Fibroblast of lung (primary cell): ENCODE results near the gene NTSR1. TPM values are rescaled to one million over a fixed set of nuclear protein-coding genes. Genes with fewer than 3 reads are reported as not detected.

Experiments
- DNase-seq, 2 donors: peaks; one replicate each; pipeline versions ENCODE4 v3.0.0 to v3.0.0-alpha.2; 2010; ENCODE audit warnings: low read depth in 2 of 2
- H2AFZ ChIP-seq: 2 replicates; pipeline ENCODE4 v1.5.1; 2012; ENCODE audit warnings: low read length, control low read depth, inconsistent platforms
- H3K27ac ChIP-seq: 2 replicates; pipeline ENCODE4 v1.5.1; 2011; ENCODE audit warnings: low read length, control low read depth; ENCODE audit not compliant: insufficient read depth
- H3K27me3 ChIP-seq: 2 replicates; pipeline ENCODE4 v1.5.1; 2011; ENCODE audit warnings: mild to moderate bottlenecking, low read length; ENCODE audit not compliant: control insufficient read depth, insufficient read depth
- H3K36me3 ChIP-seq: 2 replicates; pipeline ENCODE4 v1.5.1; 2011; ENCODE audit warnings: low read length; ENCODE audit not compliant: control insufficient read depth, insufficient read depth
- H3K4me1 ChIP-seq: 2 replicates; pipeline ENCODE4 v1.5.1; 2011; ENCODE audit warnings: low read length; ENCODE audit not compliant: control insufficient read depth, insufficient read depth; ENCODE audit errors: extremely low read depth
- H3K4me2 ChIP-seq: 2 replicates; pipeline ENCODE4 v1.5.1; 2011; ENCODE audit warnings: low read length, control low read depth; ENCODE audit not compliant: insufficient read depth; ENCODE audit errors: extremely low read depth
- H3K4me3 ChIP-seq, 4 experiments: fragments of 200-600 bp in 1 of 4; sonication (generic) in 1 of 4; replicated peaks in 1 of 4; 2 replicates each; pipeline ENCODE4 v1.5.1; 2011 to 2016; ENCODE audit warnings: low read length in 4 of 4, low read depth in 3 of 4, mild to moderate bottlenecking in 3 of 4, control low read depth in 2 of 4, inconsistent platforms in 1 of 4, mixed read lengths in 1 of 4; ENCODE audit not compliant: insufficient read depth in 1 of 4; ENCODE audit errors: control extremely low read depth in 1 of 4
- H3K79me2 ChIP-seq: 2 replicates; pipeline ENCODE4 v1.5.1; 2012; ENCODE audit warnings: mild to moderate bottlenecking, low read length, inconsistent platforms; ENCODE audit not compliant: control insufficient read depth, insufficient read depth
- H3K9ac ChIP-seq: 2 replicates; pipeline ENCODE4 v1.5.1; 2011; ENCODE audit warnings: mild to moderate bottlenecking, low read length, control low read depth; ENCODE audit not compliant: insufficient read depth
- H3K9me3 ChIP-seq: 2 replicates; pipeline ENCODE4 v1.5.1; 2012; ENCODE audit warnings: low read depth, low read length; ENCODE audit not compliant: control insufficient read depth, insufficient read depth
- H4K20me1 ChIP-seq: 2 replicates; pipeline ENCODE4 v1.5.1; 2011; ENCODE audit warnings: low read length; ENCODE audit not compliant: control insufficient read depth, insufficient read depth; ENCODE audit errors: extremely low read depth
- EZH2 ChIP-seq: IDR thresholded peaks from 2 replicates; pipeline ENCODE4 v1.5.1; 2012; ENCODE audit warnings: low read length, control low read depth, mild to moderate bottlenecking; ENCODE audit errors: missing control alignments
- polyA plus RNA-seq, 2 donors: library from polyadenylated mRNA; depleted of rRNA in 1 of 2; stranded (reverse) in 1 of 2; unstranded in 1 of 2; fragments of >200 nt; gene quantifications; 2 replicates each; pipeline ENCODE4 v1.2.1, GENCODE V29; 2011 to 2012; ENCODE audit warnings: missing spikeins in 1 of 2
- total RNA-seq: library from RNA; depleted of rRNA; stranded (reverse); fragments of >200 nt; gene quantifications from 2 replicates; pipeline ENCODE4 v1.2.1, GENCODE V29; 2014
- TF ChIP-seq, protein P1 (sequence below), 2 donors: IDR thresholded peaks in 1 of 2; conservative IDR thresholded peaks in 1 of 2; 1 replicate in 1 of 2; 2 replicates in 1 of 2; pipeline ENCODE4 v1.5.1; 2011 to 2012; ENCODE audit warnings: low read length in 2 of 2, control low read depth in 1 of 2, inconsistent platforms in 1 of 2, low read depth in 1 of 2, mild to moderate bottlenecking in 1 of 2

NTSR1 gene
- total and polyA plus RNA-seq, 2 donors (not counting 1 experiment from before 2014, with no cell fraction given), result 0.05 to 0.33 TPM

DNA sequence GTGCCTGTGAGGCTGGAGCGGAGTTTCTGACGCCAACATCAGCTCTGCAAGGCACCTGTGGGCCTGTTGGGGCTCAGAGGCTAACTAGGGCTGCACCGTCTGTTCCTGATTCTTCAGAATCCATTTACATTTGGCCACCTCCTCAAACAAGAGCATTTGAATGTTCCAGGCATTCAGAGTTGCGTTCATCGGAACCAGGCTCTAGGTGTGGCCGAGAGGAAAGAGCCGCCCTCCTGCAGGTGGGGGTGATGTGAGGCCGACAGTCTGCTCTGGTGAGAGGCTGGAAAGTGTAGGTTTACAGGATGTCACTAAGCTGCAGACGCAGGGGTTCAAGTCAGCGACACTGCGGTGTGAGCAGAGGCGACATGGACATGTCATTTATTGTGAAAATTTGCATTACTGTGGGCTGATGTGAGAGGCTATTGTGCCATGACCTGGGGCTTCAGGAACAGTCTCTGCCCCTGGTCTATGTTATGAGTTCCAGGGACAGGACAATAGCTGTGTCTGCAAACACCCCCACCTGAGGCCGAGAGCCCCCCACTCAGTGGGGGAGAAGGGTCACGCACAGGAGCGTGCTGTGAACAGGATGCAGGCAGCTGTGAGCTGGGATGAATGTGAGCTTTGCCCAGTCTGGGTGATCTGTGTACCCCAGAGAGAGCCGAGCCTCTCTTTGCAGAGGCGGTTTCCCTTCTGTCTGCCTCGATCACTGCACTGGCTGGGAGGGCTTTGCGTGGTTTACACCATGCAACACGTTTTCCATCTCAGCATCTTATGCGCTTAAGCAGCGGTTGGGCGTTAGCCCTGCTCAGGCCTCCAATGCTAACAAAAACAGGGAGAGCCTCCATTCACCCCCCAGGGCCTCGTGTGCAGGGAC, 45.3 kb upstream of the NTSR1 start:
- H2AFZ ChIP-seq, result no peak overlapping the region
- H3K79me2 ChIP-seq, result no peaks in the 10 kb centered on the region
- H3K9me3 ChIP-seq, result no peaks in the 10 kb centered on the region
- H3K9ac ChIP-seq, result no peak overlapping the region
- H3K4me2 ChIP-seq, result no peak overlapping the region
- no peak overlapping the region for H3K27ac ChIP-seq
- no peak overlapping the region for H3K4me3 ChIP-seq
- H4K20me1 ChIP-seq, result no peaks in the 10 kb centered on the region
- peaks cover 5% of the 10 kb centered on the region for H3K4me1 ChIP-seq
- no peaks in the 10 kb centered on the region for H3K36me3 ChIP-seq
- TF ChIP-seq, protein P1, sequence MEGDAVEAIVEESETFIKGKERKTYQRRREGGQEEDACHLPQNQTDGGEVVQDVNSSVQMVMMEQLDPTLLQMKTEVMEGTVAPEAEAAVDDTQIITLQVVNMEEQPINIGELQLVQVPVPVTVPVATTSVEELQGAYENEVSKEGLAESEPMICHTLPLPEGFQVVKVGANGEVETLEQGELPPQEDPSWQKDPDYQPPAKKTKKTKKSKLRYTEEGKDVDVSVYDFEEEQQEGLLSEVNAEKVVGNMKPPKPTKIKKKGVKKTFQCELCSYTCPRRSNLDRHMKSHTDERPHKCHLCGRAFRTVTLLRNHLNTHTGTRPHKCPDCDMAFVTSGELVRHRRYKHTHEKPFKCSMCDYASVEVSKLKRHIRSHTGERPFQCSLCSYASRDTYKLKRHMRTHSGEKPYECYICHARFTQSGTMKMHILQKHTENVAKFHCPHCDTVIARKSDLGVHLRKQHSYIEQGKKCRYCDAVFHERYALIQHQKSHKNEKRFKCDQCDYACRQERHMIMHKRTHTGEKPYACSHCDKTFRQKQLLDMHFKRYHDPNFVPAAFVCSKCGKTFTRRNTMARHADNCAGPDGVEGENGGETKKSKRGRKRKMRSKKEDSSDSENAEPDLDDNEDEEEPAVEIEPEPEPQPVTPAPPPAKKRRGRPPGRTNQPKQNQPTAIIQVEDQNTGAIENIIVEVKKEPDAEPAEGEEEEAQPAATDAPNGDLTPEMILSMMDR (conservative IDR thresholded peaks at IDR 0.05 in 1 of 2, IDR thresholded peaks at IDR 0.05 in 1 of 2; ENCODE audit: low read depth in 1 of 2, low read length in 2 of 2), result no peak
- TF ChIP-seq EZH2, result no peak
- no peaks in the 10 kb centered on the region for H3K27me3 ChIP-seq
- no peak for DNase-seq

DNA sequence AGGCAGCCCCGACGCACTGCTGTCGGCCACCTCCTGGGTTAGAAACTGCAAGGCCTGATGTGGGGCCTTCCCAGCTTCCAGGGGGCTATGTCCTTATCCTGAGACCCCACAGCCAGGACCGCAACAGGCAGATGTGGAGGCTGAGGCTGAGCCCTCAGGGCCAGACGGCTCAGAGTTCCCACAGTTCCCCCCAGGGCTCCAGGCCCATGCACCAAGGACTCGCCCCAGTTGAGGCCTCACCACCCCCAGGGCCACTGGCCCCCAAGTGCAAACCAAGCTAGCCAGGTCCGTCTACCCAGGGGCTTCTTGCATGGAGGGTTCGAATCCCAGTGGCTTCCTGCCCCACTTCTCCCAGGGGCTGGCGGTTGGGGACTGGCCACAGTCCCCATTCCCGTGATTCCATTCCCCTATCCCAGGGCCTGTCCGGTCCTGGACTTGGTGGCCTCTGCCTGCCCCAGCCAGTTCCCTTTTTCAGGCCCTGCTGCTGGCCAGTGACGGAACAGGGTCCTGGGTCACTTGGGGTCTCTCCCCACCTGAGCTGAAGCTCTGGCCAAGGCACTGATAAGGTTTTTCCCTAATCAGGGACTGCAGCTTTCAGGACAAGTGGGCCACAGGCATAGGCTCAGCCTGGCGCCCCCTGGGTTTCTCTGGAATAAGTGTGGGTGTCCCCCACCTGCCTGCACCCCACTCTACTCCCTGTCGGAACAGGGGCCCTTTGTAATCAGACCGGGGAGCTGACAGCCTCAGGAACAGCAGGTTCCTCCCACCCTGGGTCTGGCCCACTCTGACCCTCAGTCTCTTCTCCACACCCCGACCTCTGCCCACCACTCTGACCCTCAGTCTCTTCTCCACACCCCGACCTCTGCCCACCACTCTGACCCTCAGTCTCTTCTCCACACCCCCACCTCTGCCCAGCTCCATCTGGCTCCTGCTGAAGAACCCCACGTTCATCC, 44.3 kb upstream of the NTSR1 start:
- Histone ChIP-seq H3K79me2 (no peaks in the 10 kb centered on the region), H3K36me3 (no peaks in the 10 kb centered on the region), H4K20me1 (no peaks in the 10 kb centered on the region), H3K4me3 (no peak overlapping the region), H3K9me3 (no peaks in the 10 kb centered on the region), H3K27ac (no peak overlapping the region), H3K4me1 (peaks cover 5% of the 10 kb centered on the region), H3K27me3 (no peaks in the 10 kb centered on the region), H3K9ac (no peak overlapping the region), H2AFZ (no peak overlapping the region), H3K4me2 (no peak overlapping the region)
- DNase-seq, result no peak
- no peak for TF ChIP-seq EZH2
- TF ChIP-seq, protein P1 (conservative IDR thresholded peaks at IDR 0.05 in 1 of 2, IDR thresholded peaks at IDR 0.05 in 1 of 2; ENCODE audit: low read depth in 1 of 2, low read length in 2 of 2), result no peak

DNA sequence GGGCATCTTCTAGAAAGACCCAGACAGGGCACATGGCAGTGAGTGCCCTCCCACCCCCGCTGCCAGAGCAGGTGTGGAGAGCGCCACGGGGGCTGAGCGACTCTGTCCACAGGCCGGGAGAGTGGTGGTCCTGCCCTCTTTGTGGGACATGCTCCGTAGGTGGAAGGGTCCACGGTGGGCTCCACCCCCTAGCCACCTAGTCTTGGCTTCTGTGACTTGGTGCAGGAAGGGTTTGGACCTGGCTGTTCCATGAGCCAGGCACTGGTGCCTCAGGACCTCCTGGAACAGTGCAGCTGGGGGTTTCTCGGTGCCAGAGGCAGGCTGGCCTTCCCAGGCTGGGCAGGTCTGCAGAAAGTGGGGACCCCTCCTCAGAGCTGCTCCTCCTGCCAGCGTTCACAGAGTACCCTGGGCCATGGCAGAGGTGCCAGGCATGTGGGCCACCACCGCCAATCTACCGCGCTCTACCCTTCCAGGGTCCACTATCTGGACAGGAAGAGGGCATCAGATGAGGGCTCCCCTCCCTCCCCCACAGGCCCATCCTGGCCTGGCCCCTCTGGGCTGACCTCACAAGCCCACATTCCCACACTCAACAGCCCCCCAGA, 43.4 kb upstream of the NTSR1 start:
- no peak overlapping the region for H3K27ac ChIP-seq
- H3K79me2 ChIP-seq, result no peaks in the 10 kb centered on the region
- no peak overlapping the region for H3K9ac ChIP-seq
- no peaks in the 10 kb centered on the region for H4K20me1 ChIP-seq
- no peaks in the 10 kb centered on the region for H3K27me3 ChIP-seq
- H3K4me1 ChIP-seq, result peaks cover 5% of the 10 kb centered on the region
- H3K4me2 ChIP-seq, result no peak overlapping the region
- DNase-seq, result no peak
- no peaks in the 10 kb centered on the region for H3K9me3 ChIP-seq
- TF ChIP-seq EZH2, result no peak
- TF ChIP-seq, protein P1 (conservative IDR thresholded peaks at IDR 0.05 in 1 of 2, IDR thresholded peaks at IDR 0.05 in 1 of 2; ENCODE audit: low read depth in 1 of 2, low read length in 2 of 2), result no peak
- no peaks in the 10 kb centered on the region for H3K36me3 ChIP-seq
- H2AFZ ChIP-seq, result no peak overlapping the region
- H3K4me3 ChIP-seq, result no peak overlapping the region
